T-helper 2 cell treated with Interferon-gamma antibody and Interleukin-4, amounts not matched to agents 5 μg/mL and 100 μg/mL, for 36 hours (primary cell): ENCODE results near the gene KAT14.
A peak's percentile ranks its signal among the peaks of the same experiment; 100 is the strongest.

Experiments
- DNase-seq: peaks from one replicate; pipeline ENCODE4 v3.0.0; 2021; ENCODE audit warnings: low spot score
- H3K27ac Mint-ChIP-seq: one replicate; pipeline ENCODE4 v1.8.0; 2021; ENCODE audit warnings: mild to moderate bottlenecking, mixed read lengths
- H3K27me3 Mint-ChIP-seq: one replicate; pipeline ENCODE4 v1.8.0; 2021; ENCODE audit warnings: low read depth, mixed read lengths
- H3K36me3 Mint-ChIP-seq: one replicate; pipeline ENCODE4 v1.8.0; 2021; ENCODE audit warnings: low read depth, mixed read lengths
- H3K4me1 Mint-ChIP-seq: one replicate; pipeline ENCODE4 v1.8.0; 2021; ENCODE audit warnings: low read depth, mixed read lengths
- H3K4me3 Mint-ChIP-seq: one replicate; pipeline ENCODE4 v1.8.0; 2022; ENCODE audit warnings: mild to moderate bottlenecking, moderate library complexity, mixed read lengths
- H3K9me3 Mint-ChIP-seq: one replicate; pipeline ENCODE4 v1.8.0; 2021; ENCODE audit warnings: mixed read lengths

KAT14 gene

DNA sequence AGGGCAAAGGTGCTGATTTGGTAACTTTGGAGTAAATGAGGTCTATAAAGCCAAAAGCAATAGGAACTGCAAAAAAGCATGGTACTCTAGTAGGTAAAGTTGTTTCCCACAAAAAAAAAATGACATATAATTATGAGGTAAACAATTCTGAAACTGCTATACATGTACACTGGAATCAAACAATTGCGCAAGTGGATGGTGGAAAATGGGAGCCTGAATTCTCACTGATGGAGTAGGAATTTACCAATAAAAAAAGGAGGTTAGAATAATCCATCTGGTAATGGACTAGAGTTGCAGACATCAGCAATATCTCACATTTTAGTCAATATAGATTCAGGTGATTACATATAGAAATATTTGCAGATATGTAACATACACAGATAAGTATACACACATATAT, 5.0 kb upstream of the KAT14 start:
- no peak overlapping the region for H3K27ac Mint-ChIP-seq
- peaks cover 11% of the 10 kb centered on the region for H3K4me1 Mint-ChIP-seq
- no peak overlapping the region for H3K4me3 Mint-ChIP-seq
- no peak for DNase-seq
- H3K9me3 Mint-ChIP-seq: peaks cover 19% of the 10 kb centered on the region
- peaks cover 2% of the 10 kb centered on the region for H3K36me3 Mint-ChIP-seq
- peaks cover 2% of the 10 kb centered on the region for H3K27me3 Mint-ChIP-seq

DNA sequence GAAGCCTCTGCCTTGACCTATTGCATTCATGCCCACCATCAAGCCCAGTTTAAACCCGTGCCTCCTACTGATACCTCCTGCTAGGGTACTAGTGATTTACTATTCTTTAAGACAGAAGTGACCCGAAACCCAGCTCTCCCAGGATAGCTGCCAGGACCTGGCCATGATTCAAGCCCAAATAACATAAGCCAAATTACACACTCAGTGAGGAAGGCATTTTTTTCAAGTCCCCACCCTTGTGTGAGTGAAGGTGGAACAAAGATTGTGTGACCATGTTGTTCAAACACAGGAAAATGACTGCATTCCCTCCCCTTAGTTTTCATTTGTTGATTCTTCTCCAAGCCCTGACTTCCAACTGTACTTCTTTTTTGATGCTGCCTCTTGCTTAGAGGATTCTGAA, 3.7 kb upstream of the KAT14 start:
- H3K4me3 Mint-ChIP-seq: no peak overlapping the region
- no peak overlapping the region for H3K27ac Mint-ChIP-seq
- H3K36me3 Mint-ChIP-seq: peaks cover 2% of the 10 kb centered on the region
- H3K27me3 Mint-ChIP-seq: peaks cover 2% of the 10 kb centered on the region
- peaks cover 7% of the 10 kb centered on the region for H3K4me1 Mint-ChIP-seq
- H3K9me3 Mint-ChIP-seq: peaks cover 13% of the 10 kb centered on the region
- DNase-seq: no peak

DNA sequence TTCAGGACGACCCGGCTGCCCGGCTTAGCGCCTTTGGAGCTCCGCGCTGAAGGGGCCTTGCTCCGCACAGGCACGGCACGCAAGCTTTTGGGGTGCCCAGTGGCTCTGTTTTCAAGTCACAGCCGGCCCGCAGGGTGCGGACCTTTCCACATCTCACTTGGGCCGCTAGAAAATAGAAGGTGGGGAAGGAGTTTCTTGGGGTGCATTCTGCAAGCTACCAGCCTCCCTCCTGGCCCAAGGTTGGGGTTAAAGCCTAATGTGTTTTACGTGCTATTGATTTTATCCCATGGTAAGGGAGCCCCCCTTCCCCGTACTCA, 561 bp downstream of the KAT14 start:
- DNase-seq: no peak
- Mint-ChIP-seq H3K27me3 (no peaks in the 10 kb centered on the region), H3K27ac (peak overlapping the region; percentile 14), H3K4me1 (peaks cover 22% of the 10 kb centered on the region), H3K4me3 (peak overlapping the region; percentile 70), H3K9me3 (no peaks in the 10 kb centered on the region), H3K36me3 (peaks cover 14% of the 10 kb centered on the region)

DNA sequence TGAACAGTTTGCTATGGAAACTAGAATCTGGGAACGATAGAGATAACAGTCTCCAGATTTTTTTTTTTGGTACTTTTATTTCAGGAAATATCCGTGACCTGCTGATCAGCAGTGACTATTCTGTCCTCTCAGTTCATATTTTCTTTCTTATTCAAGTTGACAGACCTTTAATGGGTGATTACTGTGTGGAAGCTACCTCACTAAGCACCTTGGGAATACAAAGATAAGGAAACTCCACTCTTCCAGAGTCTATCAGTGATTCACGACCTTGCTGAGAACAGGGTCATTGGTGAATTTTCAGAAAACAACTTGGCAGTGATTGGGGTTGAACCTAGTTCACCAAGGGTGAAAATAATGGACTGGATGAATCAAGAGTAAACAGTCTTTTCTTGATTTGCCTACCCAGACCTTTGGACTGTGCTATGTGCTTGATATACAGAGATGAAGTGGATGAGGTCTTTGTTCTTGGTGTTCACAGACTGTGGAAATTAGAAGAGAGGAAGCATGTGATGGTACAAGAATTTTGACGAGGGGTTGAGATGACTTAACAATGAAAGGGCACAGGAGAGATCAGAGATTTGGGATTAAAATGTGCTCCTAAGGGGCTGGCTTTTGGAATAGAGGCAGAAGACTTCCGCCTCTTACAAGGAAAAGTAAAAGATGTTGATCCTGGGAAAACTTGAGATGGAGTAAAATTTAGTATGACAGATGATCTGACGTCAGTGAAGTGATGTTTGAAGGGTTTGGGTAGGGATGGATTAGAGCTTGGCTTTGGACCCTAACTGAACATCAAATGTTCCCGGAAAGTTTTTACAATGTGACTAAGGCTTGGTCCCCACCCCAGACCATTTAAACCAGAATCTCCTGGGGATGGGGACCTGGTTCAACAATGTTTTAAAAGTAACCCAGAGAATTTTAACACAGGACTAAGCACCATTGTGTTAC, 1.2 kb downstream of the KAT14 start:
- DNase-seq: no peak
- Mint-ChIP-seq H3K4me3 (peak overlapping the region; percentile 70), H3K4me1 (peaks cover 19% of the 10 kb centered on the region), H3K27ac (peak overlapping the region; percentile 14), H3K9me3 (no peaks in the 10 kb centered on the region), H3K36me3 (peaks cover 16% of the 10 kb centered on the region), H3K27me3 (no peaks in the 10 kb centered on the region)

DNA sequence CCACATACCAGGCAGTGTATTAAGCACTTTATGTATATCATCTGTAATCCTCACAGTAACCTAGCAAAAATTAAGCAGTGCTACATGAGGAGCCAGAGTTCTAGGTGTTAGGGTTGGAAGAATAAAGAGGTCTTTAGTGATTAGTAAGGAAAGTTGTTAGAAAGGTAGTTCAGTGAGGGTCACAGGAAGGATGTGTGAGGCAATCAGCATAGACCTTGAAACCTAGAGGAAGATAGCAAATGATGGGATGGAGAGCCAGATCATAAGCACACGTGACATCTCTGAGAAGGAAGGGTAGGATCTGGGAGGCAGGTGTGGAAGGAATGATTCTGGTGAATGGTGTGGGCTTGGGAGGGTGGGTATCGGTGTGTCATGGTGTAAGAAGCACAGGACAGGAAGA, 2.2 kb downstream of the KAT14 start:
- Mint-ChIP-seq H3K27me3 (no peaks in the 10 kb centered on the region), H3K4me3 (peak overlapping the region; percentile 70), H3K4me1 (peaks cover 19% of the 10 kb centered on the region), H3K27ac (no peak overlapping the region), H3K36me3 (peaks cover 19% of the 10 kb centered on the region), H3K9me3 (no peaks in the 10 kb centered on the region)
- no peak for DNase-seq

DNA sequence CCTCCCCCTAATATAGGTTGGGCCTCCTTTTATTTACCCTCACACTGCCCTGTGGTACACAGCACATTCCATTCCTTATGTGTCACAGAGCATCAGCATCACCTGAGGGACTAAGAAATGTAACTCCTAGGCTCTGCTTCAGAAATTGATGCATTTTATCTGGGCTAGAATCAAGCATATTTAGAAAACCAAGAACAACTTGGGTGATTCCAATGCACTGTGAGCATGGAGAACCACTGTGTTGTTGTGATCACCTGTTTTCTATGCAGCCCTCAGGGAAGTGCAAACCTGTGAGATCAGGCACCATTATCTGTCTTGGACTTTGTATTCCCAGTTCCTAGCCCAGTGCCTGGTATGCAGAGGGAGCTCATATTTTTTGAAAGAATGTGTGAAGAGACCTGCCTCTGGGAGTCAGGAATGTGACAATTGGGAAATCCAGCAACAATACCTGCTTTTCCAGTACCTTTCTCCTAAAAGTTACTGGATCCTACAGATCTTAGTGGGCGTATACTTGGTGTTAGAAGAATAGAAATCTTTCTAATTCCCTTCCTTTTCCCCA, 7.0 kb downstream of the KAT14 start:
- Mint-ChIP-seq H3K9me3 (no peaks in the 10 kb centered on the region), H3K27me3 (no peaks in the 10 kb centered on the region), H3K4me1 (peaks cover 8% of the 10 kb centered on the region), H3K36me3 (peaks cover 34% of the 10 kb centered on the region), H3K4me3 (no peak overlapping the region), H3K27ac (no peak overlapping the region)
- no peak for DNase-seq

DNA sequence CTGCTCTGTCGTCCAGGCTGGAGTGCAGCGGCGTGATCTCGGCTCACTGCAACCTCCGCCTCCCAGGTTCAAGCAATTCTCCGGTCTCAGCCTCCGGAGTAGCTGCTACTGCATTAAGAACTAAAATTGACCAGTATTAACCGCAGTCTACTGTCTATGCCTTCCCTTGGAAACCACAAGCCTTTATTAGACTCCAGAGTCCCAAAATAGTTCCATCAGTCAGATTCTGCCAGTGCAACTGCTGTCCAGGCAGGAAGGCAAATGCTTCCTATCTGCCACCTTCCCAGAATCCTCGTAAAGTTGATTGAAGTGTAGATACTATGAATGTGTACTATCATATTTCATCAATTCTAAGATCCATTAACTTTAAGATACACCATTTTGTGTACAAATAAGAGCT, 16.7 kb downstream of the KAT14 start:
- no peak for DNase-seq
- Mint-ChIP-seq H3K27ac (no peak overlapping the region), H3K36me3 (peaks cover 11% of the 10 kb centered on the region), H3K27me3 (no peaks in the 10 kb centered on the region), H3K4me1 (no peaks in the 10 kb centered on the region), H3K4me3 (no peak overlapping the region), H3K9me3 (no peaks in the 10 kb centered on the region)

DNA sequence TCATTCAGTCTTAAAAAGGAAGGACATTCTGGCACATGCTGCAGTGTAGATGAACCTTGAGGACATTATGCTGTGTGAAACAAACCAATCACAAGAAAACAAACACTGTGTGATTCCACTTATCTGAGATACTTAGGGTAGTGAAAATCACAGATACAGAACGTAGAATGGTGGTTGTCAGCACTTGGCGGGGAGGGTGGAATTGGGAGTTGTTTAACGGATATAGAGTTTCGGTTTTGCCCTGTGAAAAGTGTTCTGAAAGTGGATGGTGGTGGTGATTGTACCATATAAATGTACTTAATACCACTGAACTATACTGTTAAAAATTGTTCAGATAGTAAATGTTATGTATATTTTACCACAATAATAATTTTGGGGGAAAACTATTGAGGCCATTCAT, 18.4 kb downstream of the KAT14 start:
- H3K27me3 Mint-ChIP-seq: no peaks in the 10 kb centered on the region
- peaks cover 12% of the 10 kb centered on the region for H3K36me3 Mint-ChIP-seq
- no peak overlapping the region for H3K4me3 Mint-ChIP-seq
- no peaks in the 10 kb centered on the region for H3K4me1 Mint-ChIP-seq
- H3K9me3 Mint-ChIP-seq: no peaks in the 10 kb centered on the region
- no peak for DNase-seq
- H3K27ac Mint-ChIP-seq: no peak overlapping the region

DNA sequence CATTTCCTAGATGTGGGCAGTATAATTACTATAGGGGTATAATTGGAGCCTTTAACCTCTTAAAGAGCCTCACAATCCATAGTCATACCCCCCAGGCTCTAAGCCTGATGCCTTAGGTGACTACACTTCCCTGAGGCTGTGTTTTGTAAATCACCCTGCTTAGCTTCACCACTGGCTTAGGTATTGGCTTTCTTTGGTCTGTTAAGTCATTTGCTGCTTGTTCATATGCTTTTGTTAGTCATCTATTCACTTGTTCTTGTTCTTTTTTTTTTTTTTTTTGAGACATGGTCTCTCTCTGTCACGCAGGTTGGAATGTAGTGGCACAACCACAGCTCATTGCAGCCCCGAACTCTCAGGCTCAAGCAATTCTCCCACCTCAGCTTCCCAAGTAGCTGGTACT, 26.7 kb downstream of the KAT14 start:
- no peaks in the 10 kb centered on the region for H3K9me3 Mint-ChIP-seq
- DNase-seq: no peak
- H3K4me3 Mint-ChIP-seq: no peak overlapping the region
- H3K27me3 Mint-ChIP-seq: no peaks in the 10 kb centered on the region
- no peak overlapping the region for H3K27ac Mint-ChIP-seq
- H3K36me3 Mint-ChIP-seq: peaks cover 38% of the 10 kb centered on the region
- H3K4me1 Mint-ChIP-seq: peaks cover 19% of the 10 kb centered on the region

DNA sequence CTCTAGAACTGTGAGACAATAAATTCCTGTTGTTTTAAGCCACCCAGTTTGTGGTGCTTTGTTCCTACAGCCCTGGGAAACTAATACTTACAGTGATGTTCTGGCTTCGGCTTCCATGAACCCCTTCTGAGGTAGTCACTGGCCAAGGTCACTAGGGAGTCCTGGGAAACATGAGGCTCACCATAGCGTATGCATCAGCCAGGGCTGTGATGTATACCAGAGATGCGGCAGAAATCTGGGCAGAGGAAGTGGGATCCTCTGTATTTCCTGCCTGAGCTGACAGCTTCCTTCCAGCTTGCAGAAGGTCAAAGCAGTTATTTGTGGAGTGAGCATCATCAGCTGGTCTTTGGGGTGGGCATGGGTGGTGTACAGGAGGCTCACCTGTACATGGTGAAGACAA, 27.9 kb downstream of the KAT14 start:
- H3K27ac Mint-ChIP-seq: peak overlapping the region; percentile 11
- H3K4me3 Mint-ChIP-seq: peak overlapping the region; percentile 43
- peaks cover 19% of the 10 kb centered on the region for H3K4me1 Mint-ChIP-seq
- peaks cover 45% of the 10 kb centered on the region for H3K36me3 Mint-ChIP-seq
- no peak for DNase-seq
- H3K9me3 Mint-ChIP-seq: no peaks in the 10 kb centered on the region
- H3K27me3 Mint-ChIP-seq: no peaks in the 10 kb centered on the region

DNA sequence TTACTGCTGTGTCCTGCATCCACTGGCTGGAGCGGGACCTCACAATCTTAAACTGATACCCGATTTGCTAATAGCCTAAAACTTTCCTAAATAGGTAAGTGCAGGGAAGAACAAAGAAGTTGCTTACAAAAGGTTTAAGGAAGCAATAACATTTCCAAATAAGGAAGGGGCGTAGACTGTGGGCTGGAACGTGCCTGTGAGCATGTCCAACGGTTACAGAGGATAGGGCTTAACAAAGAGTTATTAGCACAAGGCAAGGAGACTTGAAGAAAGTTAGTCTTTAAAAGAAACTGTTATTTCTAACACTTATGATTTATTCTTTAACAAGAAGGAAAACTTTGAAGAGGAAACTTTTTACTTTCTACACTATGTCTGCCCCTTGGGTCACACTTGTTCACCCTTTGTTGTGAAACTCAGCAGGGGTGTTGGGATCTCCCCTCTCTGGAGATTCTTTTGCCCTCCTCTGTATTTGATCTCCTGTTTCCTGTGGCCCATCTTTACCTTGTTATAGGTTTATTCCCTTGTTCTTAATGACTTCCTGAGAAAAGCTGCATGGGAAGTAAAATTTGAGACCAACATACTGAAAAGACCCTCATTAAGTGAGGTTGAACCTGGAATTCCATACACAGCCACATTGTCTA, 28.7 kb downstream of the KAT14 start:
- Mint-ChIP-seq H3K4me3 (no peak overlapping the region), H3K4me1 (peaks cover 20% of the 10 kb centered on the region), H3K9me3 (no peaks in the 10 kb centered on the region), H3K27ac (no peak overlapping the region), H3K36me3 (peaks cover 52% of the 10 kb centered on the region), H3K27me3 (no peaks in the 10 kb centered on the region)
- DNase-seq: no peak

DNA sequence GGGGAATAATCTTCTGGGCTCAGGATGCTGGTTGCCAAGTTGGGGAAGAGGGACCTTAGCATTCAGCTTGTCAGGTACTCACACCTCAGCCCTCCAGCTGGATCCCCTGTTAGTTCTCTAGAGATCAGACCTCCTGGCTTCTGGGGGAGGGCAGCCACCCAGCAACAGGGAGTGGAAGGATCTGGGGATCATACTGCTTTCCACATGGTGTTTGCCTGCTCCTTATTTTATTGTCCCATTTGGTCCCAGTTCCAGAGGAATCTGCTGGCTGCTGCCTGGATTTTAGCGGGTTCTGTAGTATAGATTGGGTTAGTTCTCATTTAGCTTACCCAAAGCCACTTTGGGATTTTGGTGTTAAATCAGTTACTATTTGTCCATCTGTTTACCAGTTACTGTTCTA, 29.3 kb downstream of the KAT14 start:
- DNase-seq: no peak
- Mint-ChIP-seq H3K9me3 (no peaks in the 10 kb centered on the region), H3K4me3 (no peak overlapping the region), H3K36me3 (peaks cover 52% of the 10 kb centered on the region), H3K27ac (no peak overlapping the region), H3K4me1 (peaks cover 20% of the 10 kb centered on the region), H3K27me3 (no peaks in the 10 kb centered on the region)

DNA sequence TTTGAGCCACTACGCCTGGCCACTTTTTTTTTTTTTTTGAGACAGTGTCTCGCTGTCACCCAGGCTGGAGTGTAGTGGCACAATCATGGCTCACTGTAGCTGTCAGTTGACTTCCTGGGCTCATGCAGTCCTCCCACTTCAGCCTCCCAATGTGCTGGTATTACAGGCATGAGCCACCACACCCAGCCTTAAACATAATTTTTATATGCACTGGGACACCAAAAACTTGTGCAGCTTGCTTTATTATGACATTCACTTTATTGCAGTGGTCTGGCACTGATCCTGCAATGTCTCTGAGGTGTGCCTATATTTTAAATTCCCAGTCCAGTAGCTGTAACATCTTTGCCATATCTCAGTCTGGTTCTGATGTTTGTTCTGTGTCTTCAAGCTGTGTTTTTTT, 34.7 kb downstream of the KAT14 start:
- H3K4me1 Mint-ChIP-seq: peaks cover 5% of the 10 kb centered on the region
- no peak overlapping the region for H3K27ac Mint-ChIP-seq
- no peaks in the 10 kb centered on the region for H3K27me3 Mint-ChIP-seq
- no peaks in the 10 kb centered on the region for H3K9me3 Mint-ChIP-seq
- H3K4me3 Mint-ChIP-seq: no peak overlapping the region
- DNase-seq: no peak
- H3K36me3 Mint-ChIP-seq: peaks cover 38% of the 10 kb centered on the region

DNA sequence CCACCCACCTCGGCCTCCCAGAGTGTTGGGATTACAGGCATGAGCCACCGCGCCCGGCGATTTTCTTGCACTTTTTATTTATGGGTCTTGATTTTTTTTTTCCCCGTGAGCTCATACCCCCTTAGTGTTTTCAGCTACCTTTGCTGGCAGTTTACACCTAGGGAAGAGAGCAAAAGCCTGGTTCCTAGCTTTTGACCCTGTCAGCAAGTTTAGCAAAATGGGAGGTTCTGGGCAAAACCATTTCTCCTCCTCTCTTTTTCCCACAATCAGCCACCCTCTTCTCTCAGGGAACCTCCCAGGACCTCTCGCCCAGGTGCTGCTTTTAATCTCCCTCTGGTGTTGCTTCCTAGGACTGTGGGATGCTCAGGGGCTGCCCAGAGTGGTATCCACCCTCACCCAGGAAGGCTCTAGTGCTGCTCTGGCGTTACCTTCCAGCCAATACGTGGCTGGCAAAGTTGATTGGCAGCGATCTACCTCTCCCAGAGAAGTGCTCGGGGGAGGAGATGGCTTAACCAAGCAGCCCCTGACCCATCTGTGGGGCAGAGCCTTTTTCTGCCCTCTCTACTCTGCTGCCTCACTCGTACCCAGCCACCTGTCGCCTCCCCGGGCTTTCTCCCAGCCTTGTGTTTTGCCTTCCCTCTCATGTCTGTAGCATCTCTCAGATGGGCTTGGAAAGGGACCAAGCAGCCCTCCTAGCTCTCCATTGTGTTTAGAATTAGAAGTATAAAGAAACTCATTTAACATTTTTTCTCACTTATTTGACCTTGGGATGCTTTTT, 37.4 kb downstream of the KAT14 start:
- H3K27me3 Mint-ChIP-seq: no peaks in the 10 kb centered on the region
- H3K4me3 Mint-ChIP-seq: no peak overlapping the region
- no peak for DNase-seq
- H3K36me3 Mint-ChIP-seq: peaks cover 43% of the 10 kb centered on the region
- no peak overlapping the region for H3K27ac Mint-ChIP-seq
- peaks cover 9% of the 10 kb centered on the region for H3K9me3 Mint-ChIP-seq
- H3K4me1 Mint-ChIP-seq: peaks cover 1% of the 10 kb centered on the region
